DMS153 treated with DMSO at 0.1 percent for 48 hours (cell line): ENCODE measurements around the gene TENM4.

ENCODE experiments used
- DNase-seq: peaks from one replicate; lab custom pipeline; 2025; ENCODE audit not compliant: unreplicated experiment; lab: John Stamatoyannopoulos, UW

TENM4 gene

GRCh38 chr11:79147011-79147410 lies 293.8 kb downstream of the TENM4 start:
- no peak for DNase-seq

GRCh38 chr11:79139900-79140299 lies 300.9 kb downstream of the TENM4 start:
- DNase-seq: no peak

- no peak for DNase-seq
Measured at GRCh38 chr11:79129702-79130101, 311.1 kb downstream of the TENM4 start.

GRCh38 chr11:79128291-79128690 lies 312.5 kb downstream of the TENM4 start:
- no peak for DNase-seq

- DNase-seq: no peak
Measured at GRCh38 chr11:79122759-79123158, 318.1 kb downstream of the TENM4 start.

- DNase-seq: no peak
Measured at GRCh38 chr11:79121351-79121750, 319.5 kb downstream of the TENM4 start.

- no peak for DNase-seq
Measured at GRCh38 chr11:79119491-79120284, 321.1 kb downstream of the TENM4 start.

GRCh38 chr11:79117488-79117887 lies 323.3 kb downstream of the TENM4 start:
- DNase-seq: no peak

GRCh38 chr11:79116600-79116999 lies 324.2 kb downstream of the TENM4 start:
- DNase-seq: no peak

- DNase-seq: no peak
Measured at GRCh38 chr11:79113054-79113690, 327.7 kb downstream of the TENM4 start.

- DNase-seq: no peak
Measured at GRCh38 chr11:79110796-79111195, 330.0 kb downstream of the TENM4 start.

- no peak for DNase-seq
Measured at GRCh38 chr11:79110321-79110720, 330.5 kb downstream of the TENM4 start.

GRCh38 chr11:79108851-79109250 lies 332.0 kb downstream of the TENM4 start:
- DNase-seq: no peak

- DNase-seq: no peak
Measured at GRCh38 chr11:79102840-79103239, 338.0 kb downstream of the TENM4 start.

GRCh38 chr11:79101656-79102055 lies 339.2 kb downstream of the TENM4 start:
- no peak for DNase-seq

GRCh38 chr11:79100093-79100910 lies 340.5 kb downstream of the TENM4 start:
- peak; percentile 21 for DNase-seq

GRCh38 chr11:79098146-79098545 lies 342.7 kb downstream of the TENM4 start:
- DNase-seq: no peak

GRCh38 chr11:79097246-79097875 lies 343.5 kb downstream of the TENM4 start:
- DNase-seq: no peak

- DNase-seq: no peak
Measured at GRCh38 chr11:79095424-79095823, 345.4 kb downstream of the TENM4 start.

GRCh38 chr11:79094616-79095015 lies 346.2 kb downstream of the TENM4 start:
- no peak for DNase-seq

- no peak for DNase-seq
Measured at GRCh38 chr11:79092791-79093353, 348.0 kb downstream of the TENM4 start.
